Lower lobe of right lung (tissue), 2 donors: ENCODE results near the gene DDI2. TPM values are rescaled to one million over a fixed set of nuclear protein-coding genes. Genes with fewer than 3 reads are reported as not detected.

Experiments used
- ATAC-seq, 2 donors: fragments of 200-7000 bp; cut with Tn5 transposase; one replicate each; pipeline ENCODE4 v1.9.1; 2020 to 2022; ENCODE audit warnings: mild to moderate bottlenecking in 2 of 2, moderate library complexity in 2 of 2
- DNase-seq: peaks from one replicate; pipeline ENCODE4 v3.0.0-alpha.2; 2020
- H3K27ac ChIP-seq: fragments of 200-600 bp; one replicate; pipeline ENCODE4 v1.8.0; 2022
- H3K27me3 ChIP-seq: fragments of 200-600 bp; one replicate; pipeline ENCODE4 v1.8.0; 2022; ENCODE audit warnings: low read depth
- H3K36me3 ChIP-seq: fragments of 200-600 bp; one replicate; pipeline ENCODE4 v1.8.0; 2022; ENCODE audit warnings: mild to moderate bottlenecking
- H3K4me1 ChIP-seq: fragments of 200-600 bp; one replicate; pipeline ENCODE4 v1.8.0; 2022
- H3K4me3 ChIP-seq: fragments of 200-600 bp; one replicate; pipeline ENCODE4 v1.8.0; 2022; ENCODE audit warnings: mild to moderate bottlenecking
- H3K9me3 ChIP-seq: fragments of 200-600 bp; one replicate; pipeline ENCODE4 v1.8.0; 2022
- intact Hi-C: fragments of 100-400 bp; cut with DNase I; formaldehyde crosslinking; loops from one replicate; pipeline ENCODE4 v1.11.0; 2022
- total RNA-seq: library from RNA; stranded (reverse); fragmentation: NEBNext Ultra II Directional; extraction: Animal tissue kit (Norgen Biotek cat#: 25700); gene quantifications from one replicate; pipeline ENCODE4 v1.2.1, GENCODE V29; 2021
- TF ChIP-seq, protein P1 (sequence below): fragments of 200-600 bp; IDR thresholded peaks from one replicate; pipeline ENCODE4 v1.8.0; 2022; ENCODE audit warnings: antibody characterized with exemption, mild to moderate bottlenecking
- donor health status: DM: no; HTN: yes; CAD: no; lungs with severe emphysema.

The DDI2 gene
- total RNA-seq, 1 donor from 2014 or later, result 48.8 TPM

GRCh38 chr1:15704526-15705183 lies 87.4 kb downstream of the DDI2 start:
- Histone ChIP-seq H3K4me3 (no peak overlapping the region), H3K9me3 (no peaks in the 10 kb centered on the region), H3K4me1 (peaks cover 75% of the 10 kb centered on the region), H3K36me3 (peaks cover 10% of the 10 kb centered on the region), H3K27ac (peak overlapping the region; percentile 80), H3K27me3 (no peaks in the 10 kb centered on the region)
- ATAC-seq (no peak), DNase-seq (no peak)
- TF ChIP-seq, protein P1, sequence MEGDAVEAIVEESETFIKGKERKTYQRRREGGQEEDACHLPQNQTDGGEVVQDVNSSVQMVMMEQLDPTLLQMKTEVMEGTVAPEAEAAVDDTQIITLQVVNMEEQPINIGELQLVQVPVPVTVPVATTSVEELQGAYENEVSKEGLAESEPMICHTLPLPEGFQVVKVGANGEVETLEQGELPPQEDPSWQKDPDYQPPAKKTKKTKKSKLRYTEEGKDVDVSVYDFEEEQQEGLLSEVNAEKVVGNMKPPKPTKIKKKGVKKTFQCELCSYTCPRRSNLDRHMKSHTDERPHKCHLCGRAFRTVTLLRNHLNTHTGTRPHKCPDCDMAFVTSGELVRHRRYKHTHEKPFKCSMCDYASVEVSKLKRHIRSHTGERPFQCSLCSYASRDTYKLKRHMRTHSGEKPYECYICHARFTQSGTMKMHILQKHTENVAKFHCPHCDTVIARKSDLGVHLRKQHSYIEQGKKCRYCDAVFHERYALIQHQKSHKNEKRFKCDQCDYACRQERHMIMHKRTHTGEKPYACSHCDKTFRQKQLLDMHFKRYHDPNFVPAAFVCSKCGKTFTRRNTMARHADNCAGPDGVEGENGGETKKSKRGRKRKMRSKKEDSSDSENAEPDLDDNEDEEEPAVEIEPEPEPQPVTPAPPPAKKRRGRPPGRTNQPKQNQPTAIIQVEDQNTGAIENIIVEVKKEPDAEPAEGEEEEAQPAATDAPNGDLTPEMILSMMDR, result no peak
- intact Hi-C loops, result no loop called here

DNA sequence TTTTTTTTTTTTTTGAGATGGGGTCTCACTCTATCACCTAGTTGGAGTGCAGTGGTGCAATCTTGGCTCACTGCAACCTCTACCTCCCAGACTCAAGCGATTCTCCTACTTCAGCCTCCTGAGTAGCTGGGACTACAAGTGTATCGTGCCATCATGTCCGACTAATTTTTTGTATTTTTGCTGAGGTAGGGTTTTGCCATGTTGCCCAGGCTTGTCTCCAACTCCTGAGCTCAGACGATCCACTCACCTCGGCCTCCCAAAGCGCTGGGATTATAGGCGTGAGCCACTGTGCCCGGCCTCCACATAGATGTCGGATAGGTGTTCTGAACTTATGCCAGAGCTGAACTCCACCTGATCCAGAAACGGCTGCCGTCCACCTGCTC lies 87.9 kb downstream of the DDI2 start:
- TF ChIP-seq, protein P1, result no peak
- Histone ChIP-seq H3K27me3 (no peaks in the 10 kb centered on the region), H3K9me3 (no peaks in the 10 kb centered on the region), H3K36me3 (peaks cover 10% of the 10 kb centered on the region), H3K4me1 (peaks cover 70% of the 10 kb centered on the region), H3K4me3 (no peak overlapping the region), H3K27ac (no peak overlapping the region)
- ATAC-seq (no peak), DNase-seq (no peak)
- intact Hi-C loops, result no loop called here

- H3K27ac ChIP-seq, result peak overlapping the region; percentile 59
- H3K9me3 ChIP-seq, result no peaks in the 10 kb centered on the region
- peaks cover 57% of the 10 kb centered on the region for H3K4me1 ChIP-seq
- H3K4me3 ChIP-seq, result no peak overlapping the region
- H3K27me3 ChIP-seq, result no peaks in the 10 kb centered on the region
- DNase-seq (peak; percentile 79), ATAC-seq (peak; percentile 81 to 90)
- intact Hi-C loops, result no loop called here
- peaks cover 10% of the 10 kb centered on the region for H3K36me3 ChIP-seq
- TF ChIP-seq, protein P1, result no peak
These were observed 89.5 kb downstream of the DDI2 start for GRCh38 chr1:15706751-15707150.

GRCh38 chr1:15707239-15707925 lies 90.1 kb downstream of the DDI2 start:
- peaks cover 54% of the 10 kb centered on the region for H3K4me1 ChIP-seq
- H3K36me3 ChIP-seq, result peaks cover 10% of the 10 kb centered on the region
- peak overlapping the region; percentile 59 for H3K27ac ChIP-seq
- ATAC-seq, result no peak
- no peak overlapping the region for H3K4me3 ChIP-seq
- no peak for DNase-seq
- intact Hi-C loops, result no loop called here
- no peaks in the 10 kb centered on the region for H3K9me3 ChIP-seq
- H3K27me3 ChIP-seq, result no peaks in the 10 kb centered on the region
- TF ChIP-seq, protein P1, result no peak

- ATAC-seq (no peak), DNase-seq (no peak)
- Histone ChIP-seq H3K4me1 (peaks cover 48% of the 10 kb centered on the region), H3K4me3 (no peak overlapping the region), H3K36me3 (peaks cover 10% of the 10 kb centered on the region), H3K27ac (no peak overlapping the region), H3K9me3 (no peaks in the 10 kb centered on the region), H3K27me3 (no peaks in the 10 kb centered on the region)
- intact Hi-C loops, result no loop called here
- TF ChIP-seq, protein P1, result no peak
These were observed 91.4 kb downstream of the DDI2 start for GRCh38 chr1:15708486-15709137.
